ENCODE results near the gene ODAD4. TPM values are rescaled to one million over a fixed set of nuclear protein-coding genes. Genes with fewer than 3 reads are reported as not detected.

The ODAD4 gene
- polyA plus RNA-seq, 1 donor from 2014 or later: 0.10 TPM

DNA sequence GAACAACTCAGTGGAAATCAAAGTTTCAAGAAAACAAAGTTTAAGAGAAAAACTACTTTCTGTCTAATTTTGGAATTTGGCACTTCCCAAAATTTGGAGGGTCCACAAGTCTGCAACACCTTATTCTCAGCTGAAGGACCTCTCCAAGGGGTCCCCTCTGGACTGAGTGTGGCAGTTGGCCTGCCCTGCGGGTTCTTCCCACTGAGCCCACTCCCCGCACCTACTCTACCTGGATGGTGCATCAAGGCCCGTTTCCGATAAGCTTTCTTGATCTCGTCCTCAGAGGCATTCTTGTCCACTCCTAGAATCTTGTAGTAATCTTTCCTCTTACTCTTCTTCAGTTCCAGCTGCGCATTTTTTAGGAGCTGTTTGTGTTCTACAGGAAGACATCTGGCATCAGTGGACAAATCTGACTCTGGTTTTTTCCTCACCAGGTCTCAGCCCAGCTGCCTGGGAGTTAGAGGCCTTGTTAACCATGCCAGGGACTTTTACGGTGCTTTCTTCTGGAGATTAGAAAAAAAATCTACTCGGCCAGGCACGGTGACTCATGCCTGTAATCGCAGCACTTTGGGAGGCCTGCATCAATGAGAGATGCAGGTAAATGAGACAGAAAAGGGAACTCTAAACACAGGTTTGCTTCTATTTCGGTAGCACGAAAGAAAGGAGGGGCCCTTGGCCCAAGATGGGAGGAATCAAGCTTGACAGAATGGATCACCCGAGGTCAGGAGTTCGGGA lies 51.8 kb downstream of the ODAD4 start:
- H3K27ac Mint-ChIP-seq: peak overlapping the region; percentile 39 to 64 (median 64)
- H3K36me3 Mint-ChIP-seq: peaks cover 9% of the 10 kb centered on the region
- peaks cover 6 to 9% (median 8%) of the 10 kb centered on the region in 3 donors for H3K4me1 Mint-ChIP-seq
- H3K4me3 Mint-ChIP-seq: no peak overlapping the region
- no peaks in the 10 kb centered on the region for H3K27me3 Mint-ChIP-seq
- no peaks in the 10 kb centered on the region for H3K9me3 Mint-ChIP-seq

DNA sequence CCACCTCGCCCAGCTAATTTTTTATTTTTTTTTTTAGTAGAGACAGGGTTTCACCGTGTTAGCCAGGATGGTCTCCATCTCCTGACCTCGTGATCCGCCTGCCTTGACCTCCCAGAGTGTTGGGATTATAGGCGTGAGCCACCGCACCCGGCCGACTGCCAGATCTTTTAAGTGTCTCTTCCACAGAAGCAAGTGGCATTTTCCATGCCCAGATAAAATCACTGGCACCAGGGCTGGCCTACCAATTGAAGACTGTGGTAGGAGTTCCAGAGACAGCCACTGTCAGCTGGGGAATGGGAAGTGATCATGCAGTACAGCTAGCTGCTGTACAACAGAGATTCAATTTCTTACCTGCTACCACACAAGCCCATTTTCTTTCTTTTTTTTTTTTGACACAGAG lies 54.0 kb downstream of the ODAD4 start:
- Mint-ChIP-seq H3K4me3 (no peak overlapping the region), H3K4me1 (peaks cover 6 to 8% (median 7%) of the 10 kb centered on the region in 3 donors), H3K36me3 (peaks cover 11% of the 10 kb centered on the region), H3K27ac (peak overlapping the region in 1 of 3 donors; percentile 18), H3K9me3 (no peaks in the 10 kb centered on the region), H3K27me3 (no peaks in the 10 kb centered on the region)

DNA sequence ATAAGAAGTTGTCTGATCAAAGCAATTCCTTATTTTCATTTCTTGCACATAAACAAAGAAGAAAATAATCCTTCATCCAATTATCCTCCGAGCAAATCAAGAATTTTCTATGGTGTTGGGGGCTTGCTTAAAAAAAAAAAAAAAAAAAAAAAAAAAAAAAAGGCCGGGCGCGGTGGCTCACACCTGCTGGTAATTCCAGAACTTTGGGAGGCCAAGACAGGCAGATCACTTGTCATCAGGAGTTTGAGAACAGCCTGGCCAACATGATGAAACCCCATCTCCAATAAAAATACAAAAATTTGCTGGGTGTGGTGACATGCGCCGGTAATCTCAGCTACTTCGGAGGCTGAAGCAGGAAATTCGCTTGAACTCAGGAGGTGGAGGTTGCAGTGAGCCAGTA lies 55.5 kb downstream of the ODAD4 start:
- Mint-ChIP-seq H3K4me3 (no peak overlapping the region), H3K27me3 (no peaks in the 10 kb centered on the region), H3K9me3 (no peaks in the 10 kb centered on the region), H3K4me1 (peaks cover 6 to 10% (median 7%) of the 10 kb centered on the region in 3 donors), H3K27ac (no peak overlapping the region), H3K36me3 (peaks cover 8% of the 10 kb centered on the region)

DNA sequence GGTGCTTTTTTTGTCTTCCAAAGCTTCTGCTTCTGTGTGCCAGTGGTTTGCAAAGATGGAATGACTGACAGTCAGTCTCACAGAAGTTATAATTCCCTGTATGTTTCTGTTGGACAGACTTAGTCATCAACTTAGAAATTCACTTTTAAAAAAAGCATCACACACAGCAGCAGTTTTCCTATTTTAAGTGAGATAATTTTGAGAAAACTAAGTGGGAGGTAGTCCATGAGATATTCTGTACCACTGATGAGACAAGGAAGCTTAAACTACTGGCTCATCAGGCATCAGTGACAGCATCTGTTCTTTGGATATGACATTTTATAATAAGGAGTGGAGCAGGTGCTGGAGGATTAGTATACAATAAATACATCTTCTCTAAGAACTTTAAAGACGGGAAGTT lies 56.2 kb downstream of the ODAD4 start:
- Mint-ChIP-seq H3K36me3 (peaks cover 8% of the 10 kb centered on the region), H3K4me1 (peaks cover 6 to 13% (median 7%) of the 10 kb centered on the region in 3 donors), H3K27ac (no peak overlapping the region), H3K27me3 (no peaks in the 10 kb centered on the region), H3K4me3 (no peak overlapping the region), H3K9me3 (no peaks in the 10 kb centered on the region)

DNA sequence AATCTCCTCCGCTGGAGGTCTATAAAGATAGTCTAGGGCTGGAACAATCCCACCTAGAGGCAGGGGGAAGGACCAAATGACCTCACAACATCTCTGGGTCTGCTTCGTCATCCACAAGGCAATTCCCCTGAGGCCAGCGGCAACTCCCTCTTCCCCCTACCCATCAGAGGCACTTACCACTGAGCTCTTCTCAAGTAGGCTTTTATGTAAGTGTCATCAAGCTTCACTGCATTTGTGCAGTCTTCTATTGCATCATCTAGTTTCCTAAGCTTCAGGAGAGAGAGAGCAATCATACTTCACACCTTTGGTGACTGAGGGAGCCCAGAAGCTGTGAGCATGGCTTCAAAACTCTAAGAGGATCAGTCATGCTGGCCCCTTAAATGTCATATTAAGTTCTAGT lies 57.2 kb downstream of the ODAD4 start:
- H3K27ac Mint-ChIP-seq: no peak overlapping the region
- no peak overlapping the region for H3K4me3 Mint-ChIP-seq
- no peaks in the 10 kb centered on the region for H3K9me3 Mint-ChIP-seq
- H3K27me3 Mint-ChIP-seq: no peaks in the 10 kb centered on the region
- peaks cover 6 to 12% (median 7%) of the 10 kb centered on the region in 3 donors for H3K4me1 Mint-ChIP-seq
- H3K36me3 Mint-ChIP-seq: peaks cover 8% of the 10 kb centered on the region

DNA sequence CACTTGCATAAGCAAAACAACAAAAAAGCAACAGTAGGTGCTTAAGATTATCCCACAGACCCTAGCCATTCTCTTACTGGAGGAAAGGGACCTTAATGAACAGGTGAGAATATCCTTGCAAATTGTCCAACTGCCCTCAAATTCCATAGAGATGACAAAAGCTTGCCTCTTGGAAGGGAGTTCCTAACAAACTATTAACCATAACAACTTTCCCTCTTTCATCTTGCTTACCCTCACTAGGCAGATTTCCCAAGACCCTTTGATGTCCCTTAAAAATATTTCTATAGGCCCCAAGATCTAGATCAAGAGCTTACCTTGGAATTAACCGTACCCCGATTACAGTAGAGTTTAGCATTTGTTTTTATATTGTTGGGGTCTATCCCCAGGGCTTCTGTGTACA lies 58.0 kb downstream of the ODAD4 start:
- H3K9me3 Mint-ChIP-seq: no peaks in the 10 kb centered on the region
- peaks cover 8% of the 10 kb centered on the region for H3K36me3 Mint-ChIP-seq
- no peaks in the 10 kb centered on the region for H3K27me3 Mint-ChIP-seq
- peak overlapping the region in 1 of 3 donors; percentile 28 for H3K27ac Mint-ChIP-seq
- peaks cover 6 to 15% (median 7%) of the 10 kb centered on the region in 3 donors for H3K4me1 Mint-ChIP-seq
- no peak overlapping the region for H3K4me3 Mint-ChIP-seq

DNA sequence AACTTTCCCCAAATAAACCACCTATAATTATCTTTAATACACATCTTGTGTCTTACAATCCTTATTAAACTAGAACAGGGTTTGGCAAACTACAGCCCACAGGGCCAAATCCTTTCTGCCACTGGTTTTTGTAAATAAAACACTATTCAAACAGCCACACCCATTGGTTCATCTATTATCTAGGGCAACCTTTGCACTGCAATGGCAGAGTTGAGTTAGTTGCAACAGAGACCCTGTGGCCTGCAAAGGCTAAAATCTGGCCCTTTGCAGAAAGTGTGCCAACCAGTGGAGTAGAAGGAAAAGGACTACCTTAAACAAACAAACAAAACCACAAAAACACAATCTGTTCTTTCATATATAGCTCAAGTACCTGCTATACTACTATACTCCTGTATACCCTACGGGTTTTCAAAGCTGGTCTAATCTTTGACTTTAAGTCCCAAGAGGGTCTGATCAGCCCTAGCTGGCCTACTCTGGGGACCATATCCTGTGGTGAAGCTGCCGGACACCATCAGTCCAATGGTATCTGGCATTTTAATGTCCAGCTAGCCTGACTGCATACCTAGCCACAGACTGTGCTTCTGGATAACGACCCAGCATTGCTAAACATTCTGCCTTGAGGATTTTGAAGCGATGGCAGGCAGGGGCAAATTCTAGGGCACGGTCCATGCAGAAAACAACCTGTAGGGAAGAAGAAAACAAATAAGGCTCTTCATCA lies 59.4 kb downstream of the ODAD4 start:
- H3K36me3 Mint-ChIP-seq: peaks cover 7% of the 10 kb centered on the region

DNA sequence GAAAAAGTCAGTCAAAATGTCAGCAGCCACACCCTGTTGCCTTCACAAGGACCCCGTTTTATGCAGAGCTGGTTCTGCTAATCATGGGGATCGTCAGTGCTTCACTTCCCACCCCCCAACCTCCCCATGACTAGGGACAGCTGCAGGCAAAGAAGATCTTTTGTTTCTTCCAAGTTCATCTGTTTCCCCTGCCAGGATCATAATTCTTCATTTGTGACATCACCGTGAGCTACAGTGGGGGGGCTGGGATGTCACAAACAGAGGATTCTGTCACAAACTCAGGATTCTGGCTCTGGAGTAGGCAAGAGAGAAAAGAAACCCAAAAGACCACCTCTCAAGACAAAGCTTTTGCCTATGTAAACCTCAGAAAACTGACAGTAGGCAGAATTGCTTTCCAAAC lies 62.2 kb downstream of the ODAD4 start:
- peaks cover 15 to 26% (median 18%) of the 10 kb centered on the region in 3 donors for H3K4me1 Mint-ChIP-seq
- H3K9me3 Mint-ChIP-seq: no peaks in the 10 kb centered on the region
- no peak overlapping the region for H3K4me3 Mint-ChIP-seq
- peak overlapping the region in 2 of 3 donors; percentile 9 to 74 for H3K27ac Mint-ChIP-seq
- H3K36me3 Mint-ChIP-seq: peaks cover 7% of the 10 kb centered on the region
- no peaks in the 10 kb centered on the region for H3K27me3 Mint-ChIP-seq

More for the DNA sequence above, 59.4 kb downstream of the ODAD4 start:
- H3K9me3 Mint-ChIP-seq: no peaks in the 10 kb centered on the region
- no peaks in the 10 kb centered on the region for H3K27me3 Mint-ChIP-seq
- no peak overlapping the region for H3K4me3 Mint-ChIP-seq
- peaks cover 2 to 15% (median 5%) of the 10 kb centered on the region in 3 donors for H3K4me1 Mint-ChIP-seq
- H3K27ac Mint-ChIP-seq: no peak overlapping the region

DNA sequence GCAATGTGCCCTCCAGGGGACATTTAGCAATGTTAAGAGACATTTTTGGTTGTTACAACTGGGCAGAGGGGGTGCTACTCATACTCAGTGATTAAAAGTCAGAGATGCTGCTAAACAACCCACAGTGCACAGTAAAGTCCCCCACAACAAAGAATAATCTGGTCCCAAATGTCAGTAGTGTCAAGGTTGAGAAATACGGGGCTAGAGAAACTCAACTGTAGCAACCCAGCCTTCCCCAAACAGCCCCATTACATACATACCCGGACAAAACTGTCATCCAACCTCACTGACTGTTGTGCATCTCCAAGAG lies 66.4 kb downstream of the ODAD4 start:
- peak overlapping the region in 1 of 4 donors; percentile 72 for H3K4me3 Mint-ChIP-seq
- H3K27ac Mint-ChIP-seq: peak overlapping the region; percentile 71 to 97 (median 96)
- peaks cover 18 to 23% (median 18%) of the 10 kb centered on the region in 3 donors for H3K4me1 Mint-ChIP-seq
- H3K27me3 Mint-ChIP-seq: no peaks in the 10 kb centered on the region
- no peaks in the 10 kb centered on the region for H3K9me3 Mint-ChIP-seq
- peaks cover 2% of the 10 kb centered on the region for H3K36me3 Mint-ChIP-seq

DNA sequence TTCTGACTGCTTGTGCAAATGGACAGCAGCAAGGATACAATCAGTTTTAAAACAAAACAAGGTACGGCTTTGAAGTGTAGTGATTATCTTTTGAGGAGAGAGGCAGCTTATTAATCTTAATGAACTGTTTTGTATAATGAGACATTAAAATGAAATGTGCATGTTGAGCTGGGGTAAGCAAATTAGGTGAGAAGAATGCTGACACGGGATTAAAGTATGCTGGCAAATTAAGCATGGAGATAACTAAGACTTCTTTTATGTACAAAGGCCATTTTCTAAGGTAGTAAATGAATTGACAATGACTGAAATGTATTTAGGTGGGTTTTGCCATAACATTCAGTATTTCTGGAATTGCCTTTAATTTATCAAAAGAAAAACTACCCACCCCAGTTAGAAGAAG lies 68.1 kb downstream of the ODAD4 start:
- peaks cover 2% of the 10 kb centered on the region for H3K36me3 Mint-ChIP-seq
- H3K4me3 Mint-ChIP-seq: no peak overlapping the region
- peaks cover 19 to 25% (median 24%) of the 10 kb centered on the region in 3 donors for H3K4me1 Mint-ChIP-seq
- H3K9me3 Mint-ChIP-seq: no peaks in the 10 kb centered on the region
- no peaks in the 10 kb centered on the region for H3K27me3 Mint-ChIP-seq
- H3K27ac Mint-ChIP-seq: peak overlapping the region in 1 of 3 donors; percentile 96

DNA sequence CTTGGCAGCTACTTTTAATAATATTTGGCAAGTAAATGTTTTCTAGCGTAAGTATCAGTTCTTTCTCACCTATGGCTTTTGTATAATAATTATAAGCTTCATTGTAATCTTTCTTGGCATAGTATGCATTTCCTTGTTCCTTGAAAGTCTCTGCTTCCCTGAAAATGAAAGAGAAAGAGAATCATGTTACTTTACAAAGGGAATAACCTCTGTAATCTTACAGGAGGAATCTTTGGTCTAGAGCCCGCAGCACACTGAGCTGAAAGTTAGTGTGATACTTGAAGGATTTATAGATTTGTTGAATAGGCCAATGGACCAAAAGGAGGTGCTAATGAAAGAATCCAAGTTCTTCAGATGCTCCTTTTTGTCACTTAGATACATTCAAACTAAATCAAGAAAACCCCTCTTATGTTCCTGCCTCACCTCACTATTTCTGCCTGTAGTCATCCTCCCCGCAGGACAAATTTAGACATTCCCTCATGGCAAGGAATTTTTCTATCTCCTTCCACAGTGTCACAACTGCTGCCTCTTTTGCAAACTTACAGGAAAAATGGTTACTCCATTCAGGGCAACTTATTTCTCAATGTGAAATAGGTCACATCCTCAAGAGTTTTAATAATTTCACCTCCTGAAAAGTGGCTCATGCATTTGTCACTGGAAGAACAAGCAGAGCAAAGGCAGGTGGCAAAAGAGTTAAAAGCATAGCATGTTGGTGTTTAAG lies 70.2 kb downstream of the ODAD4 start:
- peaks cover 22 to 29% (median 25%) of the 10 kb centered on the region in 3 donors for H3K4me1 Mint-ChIP-seq
- peaks cover 1% of the 10 kb centered on the region for H3K36me3 Mint-ChIP-seq
- H3K27ac Mint-ChIP-seq: no peak overlapping the region
- H3K9me3 Mint-ChIP-seq: no peaks in the 10 kb centered on the region
- H3K4me3 Mint-ChIP-seq: no peak overlapping the region
- no peaks in the 10 kb centered on the region for H3K27me3 Mint-ChIP-seq

DNA sequence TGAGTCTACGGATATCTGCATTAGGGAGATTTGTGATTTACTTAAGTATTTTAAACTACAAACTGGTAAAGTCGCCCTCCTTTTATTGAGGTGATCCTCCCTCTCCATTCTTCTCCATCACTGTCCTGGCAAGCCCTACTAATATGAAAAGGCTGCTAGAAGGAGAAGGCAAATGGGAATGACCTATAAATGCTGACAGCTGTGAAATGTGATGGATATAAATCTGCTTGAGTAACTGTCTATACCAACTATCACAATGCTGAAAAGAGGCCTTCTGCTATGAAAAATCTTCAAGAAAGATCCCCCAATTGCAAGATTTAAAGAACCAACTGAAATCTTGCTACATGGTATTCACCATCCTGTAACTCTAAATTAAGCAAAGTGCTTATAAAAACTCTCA lies 71.3 kb downstream of the ODAD4 start:
- peaks cover 12 to 19% (median 18%) of the 10 kb centered on the region in 3 donors for H3K4me1 Mint-ChIP-seq
- H3K27ac Mint-ChIP-seq: no peak overlapping the region
- no peaks in the 10 kb centered on the region for H3K9me3 Mint-ChIP-seq
- H3K4me3 Mint-ChIP-seq: no peak overlapping the region
- peaks cover 1% of the 10 kb centered on the region for H3K36me3 Mint-ChIP-seq
- no peaks in the 10 kb centered on the region for H3K27me3 Mint-ChIP-seq

DNA sequence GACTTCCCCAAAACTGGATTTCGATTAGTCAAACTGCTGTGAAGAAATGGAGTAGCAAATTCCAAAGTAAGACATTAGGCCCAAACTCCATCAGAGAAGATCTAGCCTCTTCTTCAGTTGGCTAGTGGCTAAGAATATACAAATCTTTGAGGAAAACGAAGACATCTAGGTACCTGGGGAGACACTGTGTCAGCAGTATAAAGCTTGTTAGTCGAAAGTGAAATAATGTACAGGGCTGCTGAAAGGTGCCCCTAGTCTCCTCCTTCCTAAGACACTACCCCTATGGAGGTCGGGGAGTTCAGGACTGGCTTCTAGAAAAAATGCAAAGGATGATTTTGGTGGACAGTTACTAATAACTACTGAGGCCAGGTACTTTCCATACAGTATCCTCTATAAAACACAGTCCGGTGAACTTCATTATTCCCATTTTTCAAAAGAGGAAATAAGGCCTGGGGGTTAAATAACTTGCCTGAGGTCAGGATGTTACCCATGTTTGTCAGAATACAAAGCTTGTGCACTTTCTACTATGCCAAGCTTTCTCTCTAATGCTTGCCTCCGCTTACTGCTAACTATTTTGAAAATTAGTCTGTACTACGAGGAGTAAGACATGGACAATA lies 71.9 kb downstream of the ODAD4 start:
- peaks cover 9 to 18% (median 18%) of the 10 kb centered on the region in 3 donors for H3K4me1 Mint-ChIP-seq
- no peaks in the 10 kb centered on the region for H3K27me3 Mint-ChIP-seq
- H3K27ac Mint-ChIP-seq: peak overlapping the region in 1 of 3 donors; percentile 53
- peaks cover 1% of the 10 kb centered on the region for H3K36me3 Mint-ChIP-seq
- no peaks in the 10 kb centered on the region for H3K9me3 Mint-ChIP-seq
- H3K4me3 Mint-ChIP-seq: no peak overlapping the region

DNA sequence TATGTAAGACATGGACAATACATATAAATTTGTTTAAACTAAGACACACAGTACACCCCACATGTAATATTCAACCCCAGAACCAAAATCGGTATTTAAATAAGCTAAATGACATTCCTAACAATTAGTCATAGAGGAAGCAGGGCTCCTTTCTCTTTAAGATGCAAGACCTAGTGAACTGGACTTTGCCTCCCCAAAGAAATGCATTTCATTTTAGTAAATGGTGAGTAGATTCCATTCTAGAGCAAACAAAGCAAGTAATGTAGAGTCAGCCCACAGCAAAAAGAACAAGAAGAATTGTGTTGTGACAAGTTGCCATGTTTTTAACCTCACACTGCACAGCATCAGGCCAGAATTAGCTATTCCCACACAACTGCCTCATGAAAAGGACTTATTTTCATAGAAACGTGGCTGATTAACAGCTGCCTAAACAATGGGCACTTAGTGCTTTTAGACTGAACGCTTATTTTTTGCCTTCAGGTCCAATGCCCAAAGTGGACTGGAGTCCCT lies 72.4 kb downstream of the ODAD4 start:
- no peaks in the 10 kb centered on the region for H3K27me3 Mint-ChIP-seq
- H3K27ac Mint-ChIP-seq: peak overlapping the region in 2 of 3 donors; percentile 36 to 53
- peaks cover 1% of the 10 kb centered on the region for H3K36me3 Mint-ChIP-seq
- no peak overlapping the region for H3K4me3 Mint-ChIP-seq
- no peaks in the 10 kb centered on the region for H3K9me3 Mint-ChIP-seq
- peaks cover 9 to 18% (median 18%) of the 10 kb centered on the region in 3 donors for H3K4me1 Mint-ChIP-seq
